GM19240 (cell line): ENCODE results near the gene NRXN2.

Source experiments
- DNase-seq: peaks from one replicate; pipeline ENCODE4 v3.0.0; 2011; ENCODE audit warnings: low spot score; ENCODE audit not compliant: insufficient read length

The NRXN2 gene

GRCh38 chr11:64722141-64723065 is 594 bp downstream of the NRXN2 start:
- DNase-seq = no peak

- DNase-seq = no peak
These were observed 1.7 kb downstream of the NRXN2 start for GRCh38 chr11:64721359-64721699.

- DNase-seq = no peak
These were observed 2.2 kb downstream of the NRXN2 start for GRCh38 chr11:64720640-64721358.

- DNase-seq = no peak
These were observed 2.8 kb downstream of the NRXN2 start for GRCh38 chr11:64720167-64720566.

GRCh38 chr11:64719406-64719805 is 3.6 kb downstream of the NRXN2 start:
- no peak for DNase-seq

- DNase-seq = no peak
These were observed 4.2 kb downstream of the NRXN2 start for GRCh38 chr11:64718780-64719124.

- no peak for DNase-seq
These were observed 4.8 kb downstream of the NRXN2 start for GRCh38 chr11:64718084-64718779.

- DNase-seq = no peak
These were observed 5.8 kb downstream of the NRXN2 start for GRCh38 chr11:64717268-64717578.

GRCh38 chr11:64716473-64717267 is 6.3 kb downstream of the NRXN2 start:
- DNase-seq = no peak

- DNase-seq = no peak
These were observed 7.1 kb downstream of the NRXN2 start for GRCh38 chr11:64715756-64716472.

- no peak for DNase-seq
These were observed 7.9 kb downstream of the NRXN2 start for GRCh38 chr11:64715110-64715509.

GRCh38 chr11:64714666-64715065 is 8.3 kb downstream of the NRXN2 start:
- DNase-seq = no peak

GRCh38 chr11:64713781-64714363 is 9.1 kb downstream of the NRXN2 start:
- no peak for DNase-seq

- DNase-seq = no peak
These were observed 9.8 kb downstream of the NRXN2 start for GRCh38 chr11:64713016-64713707.

- DNase-seq = no peak
These were observed 10.5 kb downstream of the NRXN2 start for GRCh38 chr11:64712430-64713015.

GRCh38 chr11:64711956-64712362 is 11.0 kb downstream of the NRXN2 start:
- DNase-seq = no peak

- no peak for DNase-seq
These were observed 11.7 kb downstream of the NRXN2 start for GRCh38 chr11:64711138-64711955.

GRCh38 chr11:64710418-64711137 is 12.4 kb downstream of the NRXN2 start:
- no peak for DNase-seq
